ENCODE measurements around the gene NOS1. TPM values are rescaled to one million over a fixed set of nuclear protein-coding genes. Genes with fewer than 3 reads are reported as not detected.

Gene NOS1
- total RNA-seq, 2 experiments from 2014 or later, result not detected

DNA sequence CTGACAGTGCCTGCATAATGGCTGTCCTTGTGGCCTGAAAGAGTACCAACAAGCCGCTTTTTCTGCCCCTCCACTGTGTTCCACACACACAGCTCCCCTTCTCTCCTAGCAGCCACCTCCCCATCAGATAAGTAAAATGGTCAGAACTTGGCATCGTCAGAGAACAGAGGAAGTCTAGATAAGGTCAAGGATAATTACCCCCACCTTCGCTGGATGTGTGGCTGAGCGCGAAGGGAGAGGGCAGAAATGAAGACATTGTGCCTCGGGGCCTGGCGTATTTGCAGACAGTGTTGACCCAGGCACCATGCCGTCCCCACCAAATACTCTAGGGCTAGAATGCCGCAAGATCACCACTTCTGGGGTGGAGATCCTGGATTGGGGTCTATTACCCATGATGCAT, 201.8 kb downstream of the NOS1 start:
- no peak overlapping the region for H2AFZ ChIP-seq (ENCODE audit: low read length)
- H3K9me3 ChIP-seq (ENCODE audit: low read length), result no peaks in the 10 kb centered on the region
- TF ChIP-seq, protein P1, sequence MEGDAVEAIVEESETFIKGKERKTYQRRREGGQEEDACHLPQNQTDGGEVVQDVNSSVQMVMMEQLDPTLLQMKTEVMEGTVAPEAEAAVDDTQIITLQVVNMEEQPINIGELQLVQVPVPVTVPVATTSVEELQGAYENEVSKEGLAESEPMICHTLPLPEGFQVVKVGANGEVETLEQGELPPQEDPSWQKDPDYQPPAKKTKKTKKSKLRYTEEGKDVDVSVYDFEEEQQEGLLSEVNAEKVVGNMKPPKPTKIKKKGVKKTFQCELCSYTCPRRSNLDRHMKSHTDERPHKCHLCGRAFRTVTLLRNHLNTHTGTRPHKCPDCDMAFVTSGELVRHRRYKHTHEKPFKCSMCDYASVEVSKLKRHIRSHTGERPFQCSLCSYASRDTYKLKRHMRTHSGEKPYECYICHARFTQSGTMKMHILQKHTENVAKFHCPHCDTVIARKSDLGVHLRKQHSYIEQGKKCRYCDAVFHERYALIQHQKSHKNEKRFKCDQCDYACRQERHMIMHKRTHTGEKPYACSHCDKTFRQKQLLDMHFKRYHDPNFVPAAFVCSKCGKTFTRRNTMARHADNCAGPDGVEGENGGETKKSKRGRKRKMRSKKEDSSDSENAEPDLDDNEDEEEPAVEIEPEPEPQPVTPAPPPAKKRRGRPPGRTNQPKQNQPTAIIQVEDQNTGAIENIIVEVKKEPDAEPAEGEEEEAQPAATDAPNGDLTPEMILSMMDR (conservative IDR thresholded peaks at IDR 0.05; ENCODE audit: low read length), result no peak
- no peak for TF ChIP-seq EZH2phosphoT487 (IDR thresholded peaks at IDR 0.05; ENCODE audit: borderline replicate concordance, low read depth, low read length)
- no peak for DNase-seq (ENCODE audit: low spot score)
- H3K4me2 ChIP-seq (ENCODE audit: low read length), result no peak overlapping the region
- no peak overlapping the region for H3K27ac ChIP-seq (ENCODE audit: low read depth, low read length, poor library complexity, severe bottlenecking)
- peaks cover 99% of the 10 kb centered on the region for H3K36me3 ChIP-seq (ENCODE audit: insufficient read depth, low read length)
- H3K4me1 ChIP-seq (ENCODE audit: insufficient read depth, low read length, poor library complexity, severe bottlenecking), result no peaks in the 10 kb centered on the region
- no TSS peak for BruUV-seq (replicated peaks)
- ChIA-PET CTCF (ENCODE audit: unreplicated experiment) (no interaction called here), POLR2A (interaction anchor here (0.6 kb wide), 1 partner anchor 1090 kb away, joined by 3 read pairs; no protein-coding TSS in a partner anchor)
- no peak overlapping the region for H3K4me3 ChIP-seq (ENCODE audit: low read depth, low read length, poor library complexity, severe bottlenecking)
- H4K20me1 ChIP-seq (ENCODE audit: insufficient read depth, low read length), result no peaks in the 10 kb centered on the region; the same call in 1 of the 2 replicates
- no peaks in the 10 kb centered on the region for H3K79me2 ChIP-seq (ENCODE audit: insufficient read depth, low read depth, low read length)
- H3K9me2 ChIP-seq (ENCODE audit: insufficient read depth, low read length), result no peaks in the 10 kb centered on the region
- intact Hi-C loops (cut with micrococcal nuclease; ENCODE audit: unreplicated experiment), result no loop called here

DNA sequence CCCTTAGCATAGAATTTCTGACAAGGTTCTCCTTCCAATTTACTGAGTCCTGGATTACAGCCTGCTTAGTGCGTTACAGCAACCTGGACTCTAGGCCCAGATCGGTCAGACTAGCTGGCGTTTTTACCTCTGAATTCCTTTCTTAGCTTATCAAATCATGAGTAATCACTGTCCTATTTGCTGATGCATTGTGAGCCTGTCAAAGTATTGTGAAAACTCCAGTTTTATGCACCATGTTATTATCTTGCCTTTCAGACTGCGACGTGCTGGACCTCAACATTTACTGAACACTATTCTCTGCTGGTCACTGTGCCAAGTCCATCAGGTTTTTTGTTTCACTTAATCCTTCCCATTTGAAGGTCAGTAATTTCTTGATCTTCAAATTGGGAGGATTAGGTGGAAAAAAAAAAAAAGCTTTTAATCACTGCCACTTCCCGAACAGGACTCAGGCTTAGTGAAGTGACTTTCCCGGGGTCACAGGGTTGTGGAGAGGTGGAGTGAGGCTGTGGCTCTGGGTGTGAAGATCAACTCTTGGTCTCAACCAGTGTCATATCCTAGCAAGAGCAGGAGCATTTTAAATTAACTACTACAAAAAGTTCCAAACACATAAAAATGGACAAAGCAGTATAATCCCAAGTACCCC, 202.4 kb downstream of the NOS1 start:
- Histone ChIP-seq H3K9me2 (ENCODE audit: insufficient read depth, low read length) (no peaks in the 10 kb centered on the region), H3K27ac (ENCODE audit: low read depth, low read length, poor library complexity, severe bottlenecking) (no peak overlapping the region), H3K4me3 (ENCODE audit: low read depth, low read length, poor library complexity, severe bottlenecking) (no peak overlapping the region), H3K36me3 (ENCODE audit: insufficient read depth, low read length) (peaks cover 99% of the 10 kb centered on the region), H3K9me3 (ENCODE audit: low read length) (no peaks in the 10 kb centered on the region), H3K4me1 (ENCODE audit: insufficient read depth, low read length, poor library complexity, severe bottlenecking) (no peaks in the 10 kb centered on the region), H2AFZ (ENCODE audit: low read length) (no peak overlapping the region), H4K20me1 (ENCODE audit: insufficient read depth, low read length) (no peaks in the 10 kb centered on the region; the same call in 1 of the 2 replicates), H3K4me2 (ENCODE audit: low read length) (no peak overlapping the region), H3K79me2 (ENCODE audit: insufficient read depth, low read depth, low read length) (no peaks in the 10 kb centered on the region)
- ChIA-PET POLR2A (interaction anchor here (0.6 kb wide), 1 partner anchor 1090 kb away, joined by 3 read pairs; no protein-coding TSS in a partner anchor), CTCF (ENCODE audit: unreplicated experiment) (no interaction called here)
- intact Hi-C loops (cut with micrococcal nuclease; ENCODE audit: unreplicated experiment), result no loop called here
- BruUV-seq (replicated peaks), result no TSS peak
- TF ChIP-seq, protein P1 (conservative IDR thresholded peaks at IDR 0.05; ENCODE audit: low read length), result no peak
- TF ChIP-seq EZH2phosphoT487 (IDR thresholded peaks at IDR 0.05; ENCODE audit: borderline replicate concordance, low read depth, low read length), result no peak
- no peak for DNase-seq (ENCODE audit: low spot score)

Other genes with a start within 250 kb of the NOS1 start
- 60.8 and 94.5 TPM in 2 replicates for gene FBXO21, start 171.2 kb downstream of the NOS1 start, total RNA-seq (2014; rRNA removed; shearing (Covaris generic))
- gene FBXO21, start 171.2 kb downstream of the NOS1 start, total RNA-seq (2022), result 34.4 and 42.2 TPM in 2 replicates